GM18867 (cell line): ENCODE measurements around the gene ATP6V0E1.

Source experiments
- ATAC-seq: cut with Tn5 transposase; IDR thresholded peaks from one replicate; pipeline ENCODE4 v1.9.1; 2021; ENCODE audit warnings: mild to moderate bottlenecking, moderate library complexity; ENCODE audit not compliant: unreplicated experiment

ATP6V0E1 gene

DNA sequence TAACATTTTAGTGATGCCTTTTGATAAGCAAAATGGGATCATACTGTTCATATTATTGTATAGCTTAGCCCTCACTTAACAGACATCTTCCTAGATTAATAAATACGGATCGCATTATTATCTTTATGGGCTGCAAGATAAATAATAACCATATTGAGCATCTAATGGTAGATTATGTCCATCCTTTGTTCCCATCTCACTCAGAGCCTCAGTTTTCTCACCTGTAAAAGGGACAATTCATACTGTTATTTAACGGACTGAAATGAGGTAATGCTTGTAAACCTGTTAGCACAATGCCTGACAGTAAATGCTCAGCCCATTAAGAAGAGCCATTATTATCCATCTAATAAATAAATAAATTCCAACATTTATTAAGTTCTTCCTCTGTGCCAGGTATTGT lies 27.3 kb upstream of the ATP6V0E1 start:
- ATAC-seq, result no peak

DNA sequence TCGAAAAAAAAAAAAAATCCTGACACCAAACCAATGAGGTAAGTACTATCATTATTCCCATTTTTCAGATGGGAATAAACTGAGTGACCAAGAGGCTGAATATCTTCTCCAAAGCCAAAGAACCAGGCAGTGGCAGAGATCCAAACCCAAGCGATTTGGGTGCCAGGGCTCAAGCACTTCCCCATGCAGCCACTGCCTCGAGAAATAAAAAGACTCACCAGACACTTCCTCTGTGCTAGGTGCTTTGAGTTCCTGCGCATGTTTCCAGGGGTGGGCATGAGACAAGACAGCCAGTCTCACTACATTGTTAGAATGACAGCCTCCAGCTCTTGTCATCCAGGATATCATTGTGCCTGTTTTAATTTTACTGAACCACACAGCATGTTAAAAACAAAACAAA lies 26.6 kb upstream of the ATP6V0E1 start:
- no peak for ATAC-seq

- ATAC-seq, result no peak
Observed at GRCh38 chr5:172957458-172957857, 26.1 kb upstream of the ATP6V0E1 start.

DNA sequence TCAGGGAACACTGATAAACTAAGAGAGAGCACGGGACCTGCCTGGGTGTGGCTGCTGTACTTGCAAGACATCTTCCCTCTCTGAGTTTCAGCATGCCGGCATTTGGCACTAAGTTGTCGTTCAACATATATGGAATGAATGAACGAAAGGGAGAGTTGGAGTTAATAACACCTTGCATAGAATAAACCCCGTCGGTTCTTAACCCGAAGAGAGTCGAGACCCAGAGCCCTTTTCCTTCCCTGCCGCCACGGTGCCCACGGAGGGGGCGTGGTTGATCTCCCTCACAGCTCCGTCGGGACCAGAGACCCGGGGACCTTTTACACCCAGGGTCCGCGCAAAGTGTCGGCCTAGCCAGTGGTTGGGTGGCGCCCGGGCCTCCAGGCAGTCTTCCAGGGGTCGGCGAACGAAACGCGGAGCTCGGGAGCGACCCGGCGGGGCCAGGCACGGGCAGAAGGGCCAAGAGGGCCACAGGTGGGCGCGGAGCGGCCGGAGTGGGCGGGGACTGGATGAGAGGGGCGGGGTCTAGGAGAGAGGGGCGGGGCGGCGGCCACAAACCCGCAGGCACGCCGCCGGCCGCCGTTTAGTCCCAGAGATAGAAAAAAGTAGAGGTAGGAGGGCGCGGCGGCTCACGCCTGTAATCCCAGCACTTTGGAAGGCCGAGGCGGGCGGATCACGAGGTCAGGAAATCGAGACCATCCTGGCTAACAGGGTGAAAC lies 25.1 kb upstream of the ATP6V0E1 start:
- peak; percentile 63 for ATAC-seq

GRCh38 chr5:172959824-172960799 lies 23.5 kb upstream of the ATP6V0E1 start:
- ATAC-seq, result no peak

- ATAC-seq, result no peak
Observed at GRCh38 chr5:172969921-172970320, 13.7 kb upstream of the ATP6V0E1 start.

DNA sequence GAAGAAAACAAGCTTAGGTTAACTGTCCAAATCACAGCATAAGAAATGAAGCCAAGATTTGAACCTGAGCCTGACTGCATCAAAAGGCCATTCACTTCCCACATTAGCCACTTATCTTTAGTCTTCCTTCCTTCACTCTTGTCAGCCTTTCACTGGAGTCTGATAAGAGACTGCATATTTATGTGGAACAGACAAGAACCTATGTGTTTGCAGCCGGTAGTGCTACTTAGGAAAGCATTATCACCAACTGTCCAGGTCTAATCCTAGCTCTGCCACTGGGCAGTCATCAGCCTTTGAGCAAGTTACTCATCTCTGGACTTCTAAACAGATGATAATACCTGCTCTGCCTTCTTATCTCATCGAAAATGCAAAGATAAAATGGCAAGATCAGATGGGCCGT lies 12.1 kb upstream of the ATP6V0E1 start:
- ATAC-seq, result no peak

- no peak for ATAC-seq
Observed at GRCh38 chr5:172972552-172972951, 11.0 kb upstream of the ATP6V0E1 start.

GRCh38 chr5:172973127-172973916 lies 10.2 kb upstream of the ATP6V0E1 start:
- ATAC-seq, result no peak

GRCh38 chr5:172973931-172974330 lies 9.6 kb upstream of the ATP6V0E1 start:
- ATAC-seq, result no peak

DNA sequence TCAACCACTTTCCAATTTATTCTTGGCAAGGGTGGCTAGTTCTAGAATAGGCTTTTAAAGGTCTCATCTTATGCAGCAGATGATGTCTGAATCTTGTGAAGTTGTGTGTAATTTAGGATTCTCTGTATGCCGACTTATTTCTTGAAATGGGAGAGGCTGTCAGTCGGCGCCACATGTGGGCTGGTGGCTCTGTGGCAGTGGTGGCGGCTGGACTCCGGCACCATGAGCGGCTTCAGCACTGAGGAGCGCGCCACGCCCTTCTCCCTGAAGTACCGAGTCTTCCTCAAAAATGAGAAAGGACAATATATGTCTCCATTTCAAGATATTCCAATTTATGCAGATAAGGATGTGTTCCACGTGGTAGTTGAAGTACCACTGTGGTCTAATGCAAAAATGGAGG lies 8.3 kb upstream of the ATP6V0E1 start:
- ATAC-seq, result no peak

- no peak for ATAC-seq
Observed at GRCh38 chr5:172979778-172980177, 3.8 kb upstream of the ATP6V0E1 start.

- no peak for ATAC-seq
Observed at GRCh38 chr5:172981931-172982330, 1.6 kb upstream of the ATP6V0E1 start.

DNA sequence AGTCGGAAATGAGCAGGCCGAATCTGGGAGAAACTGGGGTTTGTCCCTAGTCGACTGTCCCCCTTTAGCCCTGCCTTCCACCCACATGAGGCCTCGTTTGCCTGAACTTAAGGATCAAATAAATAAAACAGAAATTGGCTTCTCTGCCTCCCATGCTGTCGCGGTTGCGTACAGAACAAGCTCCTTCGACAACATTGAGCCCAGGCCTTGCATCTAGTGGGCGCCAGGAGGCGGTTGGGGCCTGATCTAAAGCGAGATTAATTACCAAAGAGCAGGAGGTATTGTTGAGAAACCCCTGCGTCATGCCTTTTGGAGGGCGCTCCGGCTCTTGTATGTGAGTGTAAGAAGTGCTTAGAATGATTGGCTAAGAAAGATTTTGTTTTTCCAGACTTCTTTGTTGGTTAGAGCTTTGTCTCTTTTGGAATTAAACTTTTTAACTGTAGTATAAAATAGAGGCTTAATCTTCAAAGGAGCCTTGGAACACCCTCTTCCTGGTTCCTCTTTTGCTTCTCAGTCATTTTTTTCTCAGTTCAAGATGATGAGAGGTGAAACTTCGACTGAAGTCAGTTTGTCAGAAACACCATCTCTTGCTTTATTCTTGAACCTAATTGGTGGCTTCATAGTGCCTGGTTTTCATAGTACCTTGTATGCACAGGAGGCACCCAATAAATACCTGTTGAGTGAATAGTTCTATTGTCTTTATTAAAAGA lies 828 bp downstream of the ATP6V0E1 start:
- ATAC-seq, result peak; percentile 65

GRCh38 chr5:172985596-172985995 lies 2.0 kb downstream of the ATP6V0E1 start:
- ATAC-seq, result no peak

- ATAC-seq, result no peak
Observed at GRCh38 chr5:172988276-172988675, 4.7 kb downstream of the ATP6V0E1 start.

- no peak for ATAC-seq
Observed at GRCh38 chr5:172990776-172991175, 7.2 kb downstream of the ATP6V0E1 start.

- no peak for ATAC-seq
Observed at GRCh38 chr5:172994405-172994804, 10.8 kb downstream of the ATP6V0E1 start.

- ATAC-seq, result no peak
Observed at GRCh38 chr5:172999372-172999973, 15.9 kb downstream of the ATP6V0E1 start.

- ATAC-seq, result no peak
Observed at GRCh38 chr5:172999974-173000373, 16.4 kb downstream of the ATP6V0E1 start.
